OCI-LY1 (cell line): Measurements from ENCODE around the gene RNASEH2B.

ENCODE experiments used
- EZH2 ChIP-seq: fragments of 200-600 bp; sonication (generic), shearing (Covaris generic); IDR thresholded peaks from 2 replicates; pipeline ENCODE4 v1.8.0; 2017; ENCODE audit warnings: borderline replicate concordance, mixed run types, mild to moderate bottlenecking, antibody characterized with exemption, low read length, moderate library complexity, mixed read lengths
- TF ChIP-seq, protein P1 (sequence below): fragments of 200-600 bp; sonication (generic), shearing (Covaris generic); IDR thresholded peaks from 2 replicates; pipeline ENCODE4 v1.5.1; 2017; ENCODE audit warnings: mild to moderate bottlenecking, antibody characterized with exemption, low read length, moderate library complexity, mixed read lengths

DNA sequence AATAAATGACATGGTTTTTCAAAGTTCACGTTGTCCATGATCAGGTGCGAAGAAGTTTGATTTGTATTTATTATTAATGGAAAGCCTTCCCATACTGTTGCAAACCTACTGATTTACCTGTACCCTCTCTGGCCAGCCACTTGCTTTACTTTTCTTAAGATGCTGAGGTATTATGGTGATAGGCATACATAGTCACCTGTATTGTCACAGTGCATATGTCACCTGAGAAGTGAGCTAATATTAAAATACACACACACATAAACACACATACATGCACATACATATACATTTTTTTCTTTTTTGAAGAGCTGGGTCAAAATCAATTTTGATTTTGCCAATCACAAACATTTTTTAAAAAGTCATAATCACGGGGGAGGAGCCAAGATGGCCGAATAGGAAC is 72.1 kb downstream of the RNASEH2B start:
- TF ChIP-seq, protein P1, sequence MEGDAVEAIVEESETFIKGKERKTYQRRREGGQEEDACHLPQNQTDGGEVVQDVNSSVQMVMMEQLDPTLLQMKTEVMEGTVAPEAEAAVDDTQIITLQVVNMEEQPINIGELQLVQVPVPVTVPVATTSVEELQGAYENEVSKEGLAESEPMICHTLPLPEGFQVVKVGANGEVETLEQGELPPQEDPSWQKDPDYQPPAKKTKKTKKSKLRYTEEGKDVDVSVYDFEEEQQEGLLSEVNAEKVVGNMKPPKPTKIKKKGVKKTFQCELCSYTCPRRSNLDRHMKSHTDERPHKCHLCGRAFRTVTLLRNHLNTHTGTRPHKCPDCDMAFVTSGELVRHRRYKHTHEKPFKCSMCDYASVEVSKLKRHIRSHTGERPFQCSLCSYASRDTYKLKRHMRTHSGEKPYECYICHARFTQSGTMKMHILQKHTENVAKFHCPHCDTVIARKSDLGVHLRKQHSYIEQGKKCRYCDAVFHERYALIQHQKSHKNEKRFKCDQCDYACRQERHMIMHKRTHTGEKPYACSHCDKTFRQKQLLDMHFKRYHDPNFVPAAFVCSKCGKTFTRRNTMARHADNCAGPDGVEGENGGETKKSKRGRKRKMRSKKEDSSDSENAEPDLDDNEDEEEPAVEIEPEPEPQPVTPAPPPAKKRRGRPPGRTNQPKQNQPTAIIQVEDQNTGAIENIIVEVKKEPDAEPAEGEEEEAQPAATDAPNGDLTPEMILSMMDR = no peak
- TF ChIP-seq EZH2 = no peak
